NCI-H345 (cell line): Measurements from ENCODE around the gene PHF21A.

ENCODE experiments used
- DNase-seq: peaks from one replicate; lab custom pipeline; 2025; lab: John Stamatoyannopoulos, UW

The PHF21A gene

DNA sequence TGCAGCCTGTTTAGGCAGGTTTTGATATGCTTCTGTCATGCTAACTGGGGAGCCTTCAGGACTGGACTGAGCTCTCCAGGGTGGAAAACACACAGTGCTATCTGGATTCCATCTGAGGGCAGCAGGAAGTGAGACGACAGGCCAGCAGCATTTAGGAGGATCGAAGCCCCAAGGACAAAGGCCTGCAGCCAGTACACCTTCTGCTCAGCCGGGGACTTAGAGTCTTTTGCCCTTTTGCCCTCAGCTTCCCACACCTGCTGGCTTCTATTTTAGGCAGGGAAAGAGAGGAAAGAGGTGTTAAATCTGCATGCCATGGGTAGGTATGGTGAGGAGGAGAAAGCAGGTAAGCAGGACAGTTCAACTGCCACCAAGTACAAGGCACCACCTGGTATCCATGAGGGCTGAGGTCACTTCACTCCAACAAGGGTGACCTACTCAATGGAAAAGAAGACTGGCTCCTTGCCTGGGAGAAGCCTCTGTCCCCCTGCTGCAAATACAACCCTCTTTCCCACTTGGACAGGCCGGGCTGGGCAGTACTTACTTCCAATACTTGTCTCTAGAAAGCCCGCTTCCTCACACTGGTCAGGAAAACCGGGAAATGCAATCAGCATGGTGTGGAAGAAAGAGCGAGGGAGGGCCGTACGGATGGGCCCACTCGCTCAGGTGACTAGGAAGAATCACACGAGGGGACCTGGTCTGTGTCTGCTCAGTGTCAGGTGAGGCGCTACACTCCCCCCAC, 186.5 kb downstream of the PHF21A start:
- DNase-seq: no peak

DNA sequence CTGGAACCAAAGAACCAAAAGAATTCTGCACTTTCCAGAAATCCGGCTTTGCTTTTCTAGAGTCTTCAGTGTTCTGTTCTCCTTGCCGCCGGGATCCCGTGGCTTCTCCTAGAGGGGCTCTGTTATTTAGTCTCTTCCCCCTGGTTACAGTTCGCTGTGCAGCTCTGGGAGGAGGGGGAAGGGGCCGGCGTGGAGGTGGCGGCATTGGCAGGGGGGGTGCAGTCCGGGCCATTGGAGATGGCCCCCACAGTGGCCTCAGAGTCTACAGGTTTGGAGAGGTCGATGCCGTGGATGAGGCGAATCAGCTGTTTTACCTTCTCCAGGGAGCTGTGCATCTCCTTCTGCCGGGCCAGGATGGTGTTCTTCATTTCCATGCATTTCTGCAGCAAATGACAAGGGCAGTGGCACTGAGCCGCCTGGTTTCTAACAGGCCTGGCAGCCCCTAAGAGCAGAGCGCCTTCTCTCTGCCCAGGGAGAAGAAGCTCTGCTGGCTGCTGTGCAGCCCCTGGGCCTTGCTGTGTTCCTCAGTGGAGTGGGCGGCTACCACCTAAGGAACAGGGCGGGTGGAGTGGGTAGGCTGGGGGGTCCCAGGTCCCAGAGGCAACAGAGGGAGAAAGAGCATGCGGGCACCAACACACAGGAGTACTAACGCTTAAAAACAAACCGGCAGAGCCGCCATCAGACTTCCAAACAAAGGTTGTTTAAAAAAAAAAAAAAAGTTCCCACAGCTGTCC, 187.2 kb downstream of the PHF21A start:
- DNase-seq: no peak

DNA sequence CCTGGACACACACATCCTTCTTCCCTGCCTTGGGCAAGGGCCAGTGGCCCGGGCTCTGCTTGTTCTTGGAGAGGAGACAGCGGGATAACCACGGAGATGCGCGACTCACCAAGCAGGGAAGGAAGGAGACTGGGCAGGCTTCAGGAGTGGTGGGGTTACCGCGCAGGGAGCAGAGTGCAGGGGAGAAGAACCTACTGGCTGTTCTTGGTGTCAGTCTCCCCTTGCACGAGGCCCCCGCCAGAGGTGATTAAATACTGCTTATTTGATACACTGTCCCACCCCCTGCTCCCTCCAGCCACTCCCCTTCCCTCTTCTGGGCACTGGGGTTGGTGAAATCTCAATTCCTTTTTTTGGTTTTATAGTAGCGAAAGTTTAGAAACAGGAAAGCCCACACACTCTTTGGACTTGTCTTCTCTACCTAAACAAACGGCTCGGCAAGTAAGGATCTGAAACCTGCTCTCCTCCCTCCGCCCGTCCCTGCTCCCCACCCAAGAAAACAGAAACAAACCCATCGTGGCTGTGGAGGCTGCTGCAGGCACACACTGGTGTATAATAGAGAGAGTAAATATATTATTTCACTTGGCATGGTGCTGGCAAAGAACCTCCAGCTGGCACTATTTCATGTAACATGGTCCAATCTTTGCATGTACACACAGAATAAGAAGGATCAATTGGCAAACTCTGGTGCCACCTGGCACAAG, 188.0 kb downstream of the PHF21A start:
- no peak for DNase-seq

DNA sequence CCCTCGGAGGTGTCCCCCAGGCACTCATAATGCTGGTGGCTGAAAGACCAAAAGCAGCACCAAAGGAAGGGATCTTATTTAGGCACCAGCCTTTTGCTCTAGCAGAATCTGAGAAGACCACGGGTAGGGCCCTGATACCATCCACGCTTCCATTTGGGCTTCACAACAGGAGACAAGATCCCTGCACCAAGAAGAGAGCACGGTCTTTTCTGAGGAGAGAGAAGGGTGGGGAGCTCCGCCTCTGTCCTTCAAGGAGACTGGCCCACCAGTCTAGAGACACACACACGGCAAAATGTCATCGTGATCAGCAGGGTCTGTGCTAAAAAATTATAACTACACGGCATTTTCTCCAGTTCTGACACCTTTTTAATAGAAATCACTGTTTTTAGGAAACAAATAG, 189.0 kb downstream of the PHF21A start:
- no peak for DNase-seq

DNA sequence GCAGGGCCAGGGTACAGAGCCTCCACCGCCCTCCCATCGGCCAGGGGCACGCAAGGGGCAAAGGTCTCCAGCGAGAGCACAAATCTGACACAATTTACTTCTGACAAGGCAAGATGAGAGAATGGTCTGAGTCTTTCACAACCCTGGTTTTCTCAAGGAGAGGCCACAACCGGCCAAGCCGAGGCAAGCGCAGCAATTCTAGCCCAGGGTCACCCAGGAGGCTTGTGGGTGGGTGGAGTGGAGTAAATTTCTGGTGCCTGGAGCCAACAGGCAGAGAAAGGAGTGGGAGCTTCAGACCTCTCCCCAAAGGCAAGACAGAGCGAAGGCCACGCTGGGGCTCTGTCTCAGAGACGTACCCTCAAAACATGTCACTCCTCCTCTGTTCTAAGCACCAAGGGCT, 189.5 kb downstream of the PHF21A start:
- no peak for DNase-seq

DNA sequence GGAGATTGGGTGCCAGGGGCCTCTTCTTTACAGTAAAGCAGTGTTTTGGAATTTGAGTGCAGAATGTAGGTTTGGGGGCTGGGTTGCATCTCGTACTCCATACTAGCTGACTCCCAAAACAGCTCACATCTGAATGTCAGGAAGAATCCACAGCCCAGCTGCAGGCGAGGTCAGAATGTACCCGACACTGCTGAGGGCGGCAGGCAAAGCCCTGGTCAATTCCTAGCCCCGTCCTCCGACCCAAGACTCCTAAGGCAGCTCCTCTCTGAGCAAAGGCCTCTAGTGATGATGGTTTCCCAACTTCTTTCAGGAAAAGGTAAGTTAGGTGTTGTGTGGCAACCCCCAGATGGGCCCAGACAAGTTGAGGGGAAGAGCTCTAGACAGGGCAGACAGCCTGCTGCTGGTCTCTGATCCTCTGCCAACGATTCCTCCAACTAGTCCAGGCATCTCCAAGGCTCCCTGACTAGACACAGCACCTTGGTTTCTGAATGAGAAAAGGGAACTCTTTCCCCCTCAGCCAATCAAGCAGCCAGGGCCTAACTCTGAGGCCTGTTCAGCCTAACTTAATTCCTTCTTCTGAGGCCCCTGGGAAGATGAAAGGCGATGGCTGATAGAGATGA, 190.2 kb downstream of the PHF21A start:
- DNase-seq: no peak

DNA sequence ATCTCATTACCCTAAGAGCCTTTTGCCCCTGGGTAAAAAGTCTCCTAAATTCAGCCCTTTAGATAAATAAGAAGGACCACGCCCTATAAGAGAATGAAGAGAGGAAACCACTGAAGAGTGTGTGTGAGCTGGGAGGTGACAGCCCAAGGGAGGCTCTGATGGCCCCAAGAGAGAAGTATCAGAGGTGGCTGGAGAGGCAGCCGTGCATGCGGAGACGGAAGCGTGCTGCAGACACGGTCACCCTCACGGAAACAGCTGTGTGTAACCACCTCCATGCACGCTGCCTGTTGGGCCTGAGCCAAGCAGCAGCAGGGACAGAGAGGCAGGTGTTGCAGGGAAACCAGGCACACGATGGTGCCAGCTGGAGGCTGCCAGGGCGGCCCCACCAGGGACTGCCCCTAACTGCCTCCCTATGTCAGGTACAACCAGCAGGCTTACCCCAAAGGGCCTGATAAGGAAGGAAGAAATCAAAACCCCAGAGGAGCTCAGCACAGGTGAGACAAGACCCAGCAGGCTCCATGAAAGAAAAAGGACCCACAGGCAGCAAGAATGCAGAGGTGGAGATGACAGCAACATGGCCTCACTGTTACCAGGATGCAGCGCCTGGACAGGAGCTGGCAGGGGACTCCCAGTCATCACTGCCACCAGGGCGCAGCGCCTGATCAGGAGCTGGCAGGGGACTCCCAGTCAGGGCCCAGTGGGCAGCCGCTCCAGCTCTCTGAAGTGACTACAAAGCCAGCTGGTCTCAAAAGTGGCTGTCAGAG, 191.0 kb downstream of the PHF21A start:
- peak; percentile 92 for DNase-seq

DNA sequence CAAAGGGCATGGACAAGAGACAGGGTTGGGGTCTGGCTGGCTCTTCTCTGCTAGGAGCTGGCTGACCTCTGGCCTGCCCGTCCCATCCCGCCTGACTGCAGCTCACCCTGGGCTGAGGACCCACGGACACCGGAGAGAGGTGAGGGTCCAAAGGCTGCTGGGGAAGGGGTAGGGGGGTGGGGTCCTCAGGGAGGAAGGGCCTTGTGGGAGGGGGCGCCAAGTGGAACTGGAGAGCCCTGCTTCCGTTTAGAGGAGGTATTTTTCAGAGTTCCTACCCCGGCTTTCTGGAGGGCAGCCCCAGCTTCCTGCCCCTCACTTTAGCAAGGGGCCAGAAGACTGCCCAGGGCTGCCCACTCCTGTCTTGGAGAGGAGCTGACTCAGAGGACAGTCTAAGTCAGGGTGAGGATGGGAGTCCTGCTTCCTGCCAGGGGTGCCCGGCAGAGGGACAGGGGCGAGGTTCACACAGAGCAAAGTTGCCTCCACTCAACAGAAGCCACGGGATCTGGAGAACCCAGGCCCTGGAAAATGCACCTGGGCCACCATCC, 191.7 kb downstream of the PHF21A start:
- no peak for DNase-seq

DNA sequence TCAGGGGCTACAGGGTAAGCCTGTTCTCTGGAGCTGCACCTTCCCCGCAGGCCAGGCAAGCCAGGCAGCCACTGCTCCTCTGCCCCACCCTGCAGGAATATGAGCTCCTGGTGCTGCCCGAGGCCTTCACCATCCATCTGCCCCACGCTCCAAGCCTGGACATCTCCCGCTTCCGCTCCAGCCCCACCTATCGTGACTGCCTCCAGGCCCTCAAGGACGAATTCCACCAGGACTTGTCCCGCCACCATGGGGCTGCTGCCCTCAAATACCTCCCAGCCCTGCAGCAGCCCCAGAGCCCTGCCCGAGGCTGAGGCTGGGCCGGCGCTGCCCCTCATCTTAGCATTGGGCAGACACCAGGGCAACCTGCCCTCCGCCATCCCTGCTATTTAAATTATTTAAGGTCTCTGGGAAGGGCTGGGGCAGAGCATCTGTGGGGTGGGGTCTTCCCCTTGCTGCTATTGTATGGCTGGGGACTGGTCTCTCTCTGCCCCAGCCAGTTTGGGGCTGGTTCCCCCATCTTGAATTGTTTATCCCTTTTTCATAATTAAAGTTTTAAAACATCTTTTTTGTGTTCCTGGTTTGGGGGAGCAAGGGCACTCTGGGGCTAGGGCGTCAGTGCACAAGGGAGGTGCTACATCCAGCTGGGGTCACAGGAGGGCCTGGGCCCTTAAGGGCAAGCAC, 192.6 kb downstream of the PHF21A start:
- DNase-seq: no peak

DNA sequence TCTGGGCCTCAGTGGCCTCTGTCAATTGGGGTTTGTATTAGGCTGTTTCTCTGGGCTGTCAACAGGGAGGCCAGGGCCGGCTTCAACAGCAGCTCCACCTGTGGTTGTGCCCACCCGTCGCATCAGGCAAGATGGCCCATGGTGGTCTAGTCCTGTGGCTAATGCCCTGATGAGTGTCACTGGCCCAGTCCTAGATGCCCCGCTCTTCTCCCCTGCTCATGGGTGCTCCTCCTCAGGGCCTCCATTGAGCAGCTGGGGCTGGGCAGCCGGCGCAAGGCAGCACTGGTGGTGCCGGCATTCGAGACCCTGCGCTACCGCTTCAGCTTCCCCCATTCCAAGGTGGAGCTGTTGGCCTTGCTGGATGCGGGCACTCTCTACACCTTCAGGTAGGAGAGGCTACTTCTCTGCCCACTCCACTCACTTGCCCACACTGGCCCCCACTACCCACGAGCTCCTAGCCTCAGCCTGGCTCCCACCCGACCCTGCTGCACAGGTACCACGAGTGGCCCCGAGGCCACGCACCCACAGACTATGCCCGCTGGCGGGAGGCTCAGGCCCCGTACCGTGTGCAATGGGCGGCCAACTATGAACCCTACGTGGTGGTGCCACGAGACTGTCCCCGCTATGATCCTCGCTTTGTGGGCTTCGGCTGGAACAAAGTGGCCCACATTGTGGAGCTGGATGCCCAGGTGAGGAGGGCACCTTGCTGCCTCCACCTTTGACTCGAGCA, 193.4 kb downstream of the PHF21A start:
- no peak for DNase-seq

DNA sequence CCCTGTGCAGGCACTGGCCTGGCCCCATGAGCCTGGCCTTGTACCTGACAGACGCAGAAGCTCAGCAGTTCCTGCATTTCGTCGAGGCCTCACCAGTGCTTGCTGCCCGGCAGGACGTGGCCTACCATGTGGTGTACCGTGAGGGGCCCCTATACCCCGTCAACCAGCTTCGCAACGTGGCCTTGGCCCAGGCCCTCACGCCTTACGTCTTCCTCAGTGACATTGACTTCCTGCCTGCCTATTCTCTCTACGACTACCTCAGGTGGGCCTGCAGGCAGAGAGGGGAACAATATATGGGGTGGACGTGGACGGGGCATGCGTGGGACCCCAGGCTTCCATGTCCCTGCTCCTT, 193.9 kb downstream of the PHF21A start:
- DNase-seq: no peak

DNA sequence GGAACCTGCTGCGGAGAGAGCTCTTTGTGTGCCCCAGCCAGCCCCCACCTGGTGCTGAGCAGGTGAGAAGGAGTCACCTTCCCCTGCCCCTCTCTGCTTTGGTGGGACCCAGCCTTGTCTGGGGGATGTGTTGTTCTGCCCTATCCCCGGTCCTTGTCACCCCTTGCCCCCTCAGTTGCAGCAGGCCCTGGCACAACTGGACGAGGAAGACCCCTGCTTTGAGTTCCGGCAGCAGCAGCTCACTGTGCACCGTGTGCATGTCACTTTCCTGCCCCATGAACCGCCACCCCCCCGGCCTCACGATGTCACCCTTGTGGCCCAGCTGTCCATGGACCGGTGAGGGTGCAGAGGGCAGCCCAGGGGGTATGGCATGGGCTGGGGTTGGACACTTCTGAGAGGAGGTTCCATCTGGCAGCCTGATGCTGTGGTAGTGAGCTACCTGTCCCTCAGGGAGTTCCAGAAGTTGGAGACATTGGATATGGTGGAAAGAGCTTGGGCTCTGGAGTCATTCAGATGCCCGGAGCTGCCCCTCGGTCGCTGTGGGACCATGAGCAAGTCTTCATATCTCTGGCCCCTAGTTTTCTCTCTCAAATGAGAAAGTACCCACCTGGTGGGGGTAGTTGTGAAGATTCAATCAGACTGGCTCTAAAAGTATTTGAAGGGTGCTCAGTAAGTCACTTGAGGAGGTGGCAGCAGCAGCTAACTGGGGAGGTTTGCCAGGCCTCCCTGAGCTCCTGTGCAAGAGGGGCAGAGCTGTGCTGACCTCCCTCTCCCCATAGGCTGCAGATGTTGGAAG, 194.5 kb downstream of the PHF21A start:
- no peak for DNase-seq

DNA sequence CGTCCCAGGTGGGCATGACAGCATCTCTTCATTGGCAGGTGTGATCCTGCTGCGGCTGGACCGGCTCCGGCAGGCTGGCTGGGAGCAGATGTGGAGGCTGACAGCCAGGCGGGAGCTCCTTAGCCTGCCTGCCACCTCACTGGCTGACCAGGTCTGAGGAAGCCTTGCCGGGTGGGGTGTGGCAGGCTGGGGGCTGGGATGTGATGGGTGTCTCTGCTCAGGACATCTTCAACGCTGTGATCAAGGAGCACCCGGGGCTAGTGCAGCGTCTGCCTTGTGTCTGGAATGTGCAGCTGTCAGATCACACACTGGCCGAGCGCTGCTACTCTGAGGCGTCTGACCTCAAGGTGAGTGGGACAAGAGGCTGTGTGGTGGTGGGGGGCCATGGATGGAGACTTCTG, 195.3 kb downstream of the PHF21A start:
- no peak for DNase-seq

DNA sequence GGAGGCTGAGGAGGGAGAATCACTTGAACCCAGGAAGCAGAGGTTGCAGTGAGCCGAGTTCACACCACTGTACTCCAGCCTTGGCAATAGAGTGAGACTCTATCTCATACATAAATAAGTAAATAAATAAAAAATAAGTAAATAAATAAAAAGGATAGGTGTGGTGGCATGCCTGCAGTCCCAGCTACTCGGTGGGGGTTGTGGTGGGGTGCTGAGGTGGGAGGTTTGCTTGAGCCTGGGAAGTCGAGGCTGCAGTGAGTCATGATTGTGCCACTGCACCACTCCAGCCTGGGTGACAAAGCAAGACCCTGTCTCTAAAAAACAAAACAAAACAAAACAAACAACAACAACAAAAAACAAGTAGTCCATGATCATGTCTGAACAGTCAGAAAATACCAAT, 195.7 kb downstream of the PHF21A start:
- no peak for DNase-seq

DNA sequence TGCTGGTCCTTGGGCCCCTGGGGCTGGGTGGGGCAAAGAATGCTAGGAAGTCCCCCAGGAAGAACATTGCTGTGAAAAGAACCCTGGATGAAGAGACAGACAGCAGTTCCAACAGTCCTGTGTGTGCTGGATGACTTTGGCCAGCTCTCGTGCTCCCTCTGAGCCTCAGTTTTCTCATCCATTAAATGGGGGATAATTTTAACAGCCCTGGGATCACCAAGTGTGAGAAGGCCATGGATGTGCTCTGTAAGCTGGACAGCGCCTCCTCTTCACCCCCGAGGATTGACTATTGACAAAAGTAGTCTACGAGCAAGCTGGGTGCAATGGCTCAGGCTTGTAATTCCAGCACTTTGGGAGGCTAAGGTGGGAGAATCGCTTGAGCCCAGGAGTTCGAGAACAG, 196.3 kb downstream of the PHF21A start:
- DNase-seq: no peak

DNA sequence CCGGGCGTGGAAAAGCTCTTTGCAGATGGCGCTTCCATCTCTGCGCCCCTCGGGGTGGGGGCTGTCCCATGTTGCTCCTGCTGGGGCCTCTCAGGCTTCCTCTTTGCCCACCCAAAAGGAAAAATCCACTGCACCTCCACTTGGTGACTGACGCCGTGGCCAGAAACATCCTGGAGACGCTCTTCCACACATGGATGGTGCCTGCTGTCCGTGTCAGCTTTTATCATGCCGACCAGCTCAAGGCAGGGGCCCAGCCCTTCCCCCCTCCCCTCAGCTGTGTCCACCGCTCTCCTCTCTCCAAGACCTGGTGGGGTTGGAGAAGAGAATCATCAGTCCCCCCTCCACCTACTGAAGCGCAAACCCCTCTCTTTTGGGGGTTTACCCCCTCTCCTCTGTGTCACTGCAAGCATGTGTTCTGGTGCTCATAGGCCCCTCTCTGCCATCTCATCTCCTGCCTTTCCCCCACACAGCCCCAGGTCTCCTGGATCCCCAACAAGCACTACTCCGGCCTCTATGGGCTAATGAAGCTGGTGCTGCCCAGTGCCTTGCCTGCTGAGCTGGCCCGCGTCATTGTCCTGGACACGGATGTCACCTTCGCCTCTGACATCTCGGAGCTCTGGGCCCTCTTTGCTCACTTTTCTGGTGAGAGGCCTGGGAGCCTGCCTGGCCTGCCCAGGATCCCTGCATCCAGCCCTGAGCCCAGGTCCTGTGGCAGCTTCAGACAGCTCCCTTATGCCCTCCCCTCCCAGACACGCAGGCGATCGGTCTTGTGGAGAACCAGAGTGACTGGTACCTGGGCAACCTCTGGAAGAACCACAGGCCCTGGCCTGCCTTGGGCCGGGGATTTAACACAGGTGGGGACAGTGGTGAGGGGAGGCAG, 197.0 kb downstream of the PHF21A start:
- DNase-seq: no peak

DNA sequence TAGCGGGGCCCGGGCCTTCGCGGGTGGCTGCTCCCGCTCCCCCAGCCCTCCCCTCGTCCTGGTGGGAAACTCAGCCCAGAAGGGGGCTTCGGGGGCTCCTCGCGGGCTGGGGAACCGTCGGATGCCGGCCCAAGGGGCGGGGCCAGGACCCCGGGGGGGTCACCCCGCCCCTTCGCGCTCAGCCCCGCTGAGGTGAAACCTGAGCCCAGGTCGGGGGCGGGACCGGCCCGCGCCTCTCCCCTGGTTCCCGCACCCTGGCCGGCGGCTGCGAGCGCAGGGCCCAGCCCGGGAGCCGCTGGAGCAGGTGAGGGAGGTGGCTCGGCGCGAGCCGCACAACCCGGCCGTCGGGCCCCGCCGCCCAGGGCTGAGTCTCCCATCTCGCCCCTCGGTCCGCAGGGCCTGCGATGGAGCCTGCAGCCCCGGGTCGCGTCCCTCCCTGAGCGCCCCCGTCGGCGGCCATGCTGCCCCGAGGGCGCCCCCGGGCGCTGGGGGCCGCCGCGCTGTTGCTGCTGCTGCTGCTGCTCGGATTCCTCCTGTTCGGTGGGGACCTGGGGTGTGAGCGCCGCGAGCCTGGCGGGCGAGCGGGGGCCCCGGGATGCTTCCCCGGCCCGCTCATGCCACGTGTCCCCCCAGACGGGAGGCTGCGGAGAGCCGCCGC, 198.7 kb downstream of the PHF21A start, which contains the start of gene LARGE2:
Gene LARGE2 (plus strand): TSS at position 232 of the 658 bp plus-strand sequence. CDS start 227 bp downstream, at position 459.
- peak; percentile 81 for DNase-seq
